Measurements from ENCODE around the gene PRRT1B.

- TF ChIP-seq, protein P1, sequence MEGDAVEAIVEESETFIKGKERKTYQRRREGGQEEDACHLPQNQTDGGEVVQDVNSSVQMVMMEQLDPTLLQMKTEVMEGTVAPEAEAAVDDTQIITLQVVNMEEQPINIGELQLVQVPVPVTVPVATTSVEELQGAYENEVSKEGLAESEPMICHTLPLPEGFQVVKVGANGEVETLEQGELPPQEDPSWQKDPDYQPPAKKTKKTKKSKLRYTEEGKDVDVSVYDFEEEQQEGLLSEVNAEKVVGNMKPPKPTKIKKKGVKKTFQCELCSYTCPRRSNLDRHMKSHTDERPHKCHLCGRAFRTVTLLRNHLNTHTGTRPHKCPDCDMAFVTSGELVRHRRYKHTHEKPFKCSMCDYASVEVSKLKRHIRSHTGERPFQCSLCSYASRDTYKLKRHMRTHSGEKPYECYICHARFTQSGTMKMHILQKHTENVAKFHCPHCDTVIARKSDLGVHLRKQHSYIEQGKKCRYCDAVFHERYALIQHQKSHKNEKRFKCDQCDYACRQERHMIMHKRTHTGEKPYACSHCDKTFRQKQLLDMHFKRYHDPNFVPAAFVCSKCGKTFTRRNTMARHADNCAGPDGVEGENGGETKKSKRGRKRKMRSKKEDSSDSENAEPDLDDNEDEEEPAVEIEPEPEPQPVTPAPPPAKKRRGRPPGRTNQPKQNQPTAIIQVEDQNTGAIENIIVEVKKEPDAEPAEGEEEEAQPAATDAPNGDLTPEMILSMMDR (conservative IDR thresholded peaks at IDR 0.05 in 1 of 2, IDR thresholded peaks at IDR 0.05 in 1 of 2; ENCODE audit: low read depth in 1 of 2, low read length in 2 of 2): no peak
- no peak for TF ChIP-seq EZH2 (IDR thresholded peaks at IDR 0.05; ENCODE audit: low read length, missing control alignments)
These were observed 60.7 kb downstream of the PRRT1B start for GRCh38 chr9:131605770-131606590.

Data from fibroblast of lung (primary cell).